ENCODE data around the gene ENPP6. TPM values are rescaled to one million over a fixed set of nuclear protein-coding genes. Genes with fewer than 3 reads are reported as not detected.
A peak's percentile ranks its signal among the peaks of the same experiment; 100 is the strongest.

ENPP6 gene
- total RNA-seq, 4 donors from 2014 or later: not detected

DNA sequence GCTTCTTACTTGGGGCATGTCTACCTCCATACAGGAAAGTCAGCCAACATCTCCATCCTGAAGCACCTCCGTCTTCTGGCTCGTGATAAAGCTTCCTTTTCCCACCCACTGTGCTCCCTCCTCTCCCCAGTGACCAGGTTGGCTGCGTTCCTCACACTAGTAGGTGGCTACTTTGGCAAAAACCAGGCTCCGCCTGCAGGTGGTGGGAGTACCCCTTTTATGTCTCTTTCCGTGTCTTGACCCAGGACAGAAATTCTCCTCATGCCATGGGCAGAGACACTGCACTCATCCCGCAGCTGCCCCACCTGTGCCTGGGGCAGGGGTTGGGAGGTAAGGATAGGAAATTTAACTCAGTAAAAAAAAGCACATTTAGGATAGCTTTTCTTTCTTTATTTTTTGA lies 50.9 kb downstream of the ENPP6 start:
- Histone ChIP-seq H3K4me3 (no peak overlapping the region), H3K27me3 (peaks cover 7% of the 10 kb centered on the region), H3K9me3 (no peaks in the 10 kb centered on the region), H3K36me3 (no peaks in the 10 kb centered on the region), H3K27ac (no peak overlapping the region), H3K4me1 (peaks cover 9% of the 10 kb centered on the region)
- no peak for TF ChIP-seq POLR2A (IDR thresholded peaks at IDR 0.05)
- TF ChIP-seq EP300 (IDR thresholded peaks at IDR 0.05): no peak
- TF ChIP-seq, protein P1, sequence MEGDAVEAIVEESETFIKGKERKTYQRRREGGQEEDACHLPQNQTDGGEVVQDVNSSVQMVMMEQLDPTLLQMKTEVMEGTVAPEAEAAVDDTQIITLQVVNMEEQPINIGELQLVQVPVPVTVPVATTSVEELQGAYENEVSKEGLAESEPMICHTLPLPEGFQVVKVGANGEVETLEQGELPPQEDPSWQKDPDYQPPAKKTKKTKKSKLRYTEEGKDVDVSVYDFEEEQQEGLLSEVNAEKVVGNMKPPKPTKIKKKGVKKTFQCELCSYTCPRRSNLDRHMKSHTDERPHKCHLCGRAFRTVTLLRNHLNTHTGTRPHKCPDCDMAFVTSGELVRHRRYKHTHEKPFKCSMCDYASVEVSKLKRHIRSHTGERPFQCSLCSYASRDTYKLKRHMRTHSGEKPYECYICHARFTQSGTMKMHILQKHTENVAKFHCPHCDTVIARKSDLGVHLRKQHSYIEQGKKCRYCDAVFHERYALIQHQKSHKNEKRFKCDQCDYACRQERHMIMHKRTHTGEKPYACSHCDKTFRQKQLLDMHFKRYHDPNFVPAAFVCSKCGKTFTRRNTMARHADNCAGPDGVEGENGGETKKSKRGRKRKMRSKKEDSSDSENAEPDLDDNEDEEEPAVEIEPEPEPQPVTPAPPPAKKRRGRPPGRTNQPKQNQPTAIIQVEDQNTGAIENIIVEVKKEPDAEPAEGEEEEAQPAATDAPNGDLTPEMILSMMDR (IDR thresholded peaks at IDR 0.05): no peak
- no peak for TF ChIP-seq POLR2AphosphoS5 (IDR thresholded peaks at IDR 0.05)
- no peak for DNase-seq (ENCODE audit: low spot score in 2 of 2)
- WGBS: 51% methylated on average over 6 of the region's 6 CpGs

DNA sequence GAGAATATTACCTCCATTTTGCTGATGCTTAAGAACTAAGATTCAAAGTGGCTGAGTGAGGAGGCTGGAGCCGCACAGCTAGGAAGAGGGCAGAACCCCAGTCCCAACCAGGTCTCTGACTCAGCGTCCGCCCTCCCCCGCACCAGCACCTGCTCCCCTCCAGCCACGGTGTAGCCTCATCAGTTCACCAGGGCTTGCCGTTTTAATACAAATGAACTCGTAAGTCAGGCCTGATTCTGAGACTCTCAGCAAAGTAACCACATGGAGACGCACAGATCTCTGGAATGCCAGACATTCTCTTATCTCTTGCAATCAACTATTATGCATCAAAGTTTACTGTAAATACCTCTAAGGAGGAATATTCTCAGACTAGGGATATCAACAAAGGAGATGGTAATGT lies 52.4 kb downstream of the ENPP6 start:
- no peak for TF ChIP-seq POLR2AphosphoS5 (IDR thresholded peaks at IDR 0.05)
- no peak for TF ChIP-seq EP300 (IDR thresholded peaks at IDR 0.05)
- TF ChIP-seq POLR2A (IDR thresholded peaks at IDR 0.05): no peak
- TF ChIP-seq, protein P1 (IDR thresholded peaks at IDR 0.05): no peak
- H3K9me3 ChIP-seq: no peaks in the 10 kb centered on the region
- no peak overlapping the region for H3K27ac ChIP-seq
- no peak overlapping the region for H3K4me3 ChIP-seq
- peaks cover 10% of the 10 kb centered on the region for H3K27me3 ChIP-seq
- 46% methylated on average over 8 of the region's 8 CpGs for WGBS
- DNase-seq (ENCODE audit: low spot score in 2 of 2): no peak
- no peaks in the 10 kb centered on the region for H3K36me3 ChIP-seq
- H3K4me1 ChIP-seq: peaks cover 9% of the 10 kb centered on the region

- Histone ChIP-seq H3K27me3 (peaks cover 10% of the 10 kb centered on the region), H3K27ac (no peak overlapping the region), H3K36me3 (no peaks in the 10 kb centered on the region), H3K4me3 (no peak overlapping the region), H3K9me3 (no peaks in the 10 kb centered on the region), H3K4me1 (peaks cover 9% of the 10 kb centered on the region)
- no peak for DNase-seq (ENCODE audit: low spot score in 2 of 2)
- WGBS: 15% methylated on average over 8 of the region's 8 CpGs
- TF ChIP-seq POLR2A (IDR thresholded peaks at IDR 0.05): no peak
- TF ChIP-seq, protein P1 (IDR thresholded peaks at IDR 0.05): peak; percentile 42 to 67
- TF ChIP-seq POLR2AphosphoS5 (IDR thresholded peaks at IDR 0.05): no peak
- no peak for TF ChIP-seq EP300 (IDR thresholded peaks at IDR 0.05)
Observed at GRCh38 chr4:184163813-184164212, 53.9 kb downstream of the ENPP6 start.

GRCh38 chr4:184162596-184162995 lies 55.1 kb downstream of the ENPP6 start:
- DNase-seq (ENCODE audit: low spot score in 2 of 2): no peak
- TF ChIP-seq POLR2AphosphoS5 (IDR thresholded peaks at IDR 0.05) (no peak), POLR2A (IDR thresholded peaks at IDR 0.05) (no peak), EP300 (IDR thresholded peaks at IDR 0.05) (no peak)
- H3K27me3 ChIP-seq: peaks cover 10% of the 10 kb centered on the region
- no peak overlapping the region for H3K4me3 ChIP-seq
- H3K27ac ChIP-seq: no peak overlapping the region
- H3K9me3 ChIP-seq: no peaks in the 10 kb centered on the region
- H3K36me3 ChIP-seq: no peaks in the 10 kb centered on the region
- no peaks in the 10 kb centered on the region for H3K4me1 ChIP-seq
- 87% methylated on average over 5 of the region's 5 CpGs for WGBS

- no peaks in the 10 kb centered on the region for H3K36me3 ChIP-seq
- no peak for TF ChIP-seq POLR2AphosphoS5 (IDR thresholded peaks at IDR 0.05)
- TF ChIP-seq, protein P1 (IDR thresholded peaks at IDR 0.05): no peak
- TF ChIP-seq POLR2A (IDR thresholded peaks at IDR 0.05): no peak
- TF ChIP-seq EP300 (IDR thresholded peaks at IDR 0.05): no peak
- H3K9me3 ChIP-seq: no peaks in the 10 kb centered on the region
- 89% methylated on average over 2 of the region's 2 CpGs for WGBS
- H3K27ac ChIP-seq: no peak overlapping the region
- H3K4me3 ChIP-seq: no peak overlapping the region
- H3K27me3 ChIP-seq: peaks cover 3% of the 10 kb centered on the region
- H3K4me1 ChIP-seq: peaks cover 13% of the 10 kb centered on the region
- DNase-seq (ENCODE audit: low spot score in 2 of 2): no peak
Observed at GRCh38 chr4:184157322-184157721, 60.4 kb downstream of the ENPP6 start.
